ENCODE measurements around the gene THSD7B. TPM values are rescaled to one million over a fixed set of nuclear protein-coding genes. Genes with fewer than 3 reads are reported as not detected.
A peak's percentile ranks its signal among the peaks of the same experiment; 100 is the strongest.

Gene THSD7B
- polyA plus RNA-seq, 2 of the 4 experiments (the other 2 are of a cell fraction): not detected

DNA sequence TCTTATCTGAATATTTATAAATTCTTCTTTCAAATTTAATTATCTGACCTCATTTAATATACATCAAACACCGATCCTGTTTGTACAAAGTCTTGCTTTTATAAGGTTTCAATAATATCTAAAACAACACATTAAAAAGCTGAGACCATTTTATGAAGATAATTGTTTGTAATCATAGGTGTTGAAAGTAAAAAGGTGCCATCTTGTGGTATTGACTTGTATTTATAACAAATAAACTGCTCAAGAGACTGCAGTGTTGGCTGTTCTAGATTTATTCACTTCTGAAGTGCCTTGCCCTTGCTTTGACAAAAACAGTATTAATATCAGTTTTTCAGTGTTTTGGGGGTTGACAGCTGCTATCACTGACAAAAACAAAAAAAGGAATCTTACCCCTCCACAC is 912.1 kb downstream of the THSD7B start:
- Histone ChIP-seq H3K27ac (no peak overlapping the region), H3K4me3 (no peak overlapping the region), H3K4me1 (no peaks in the 10 kb centered on the region), H3K4me2 (no peak overlapping the region), H3K9me3 (no peaks in the 10 kb centered on the region)
- no peak for FAIRE-seq
- CTCF ChIA-PET: interaction anchor here (0.6 kb wide), 1 partner anchor 460 kb away, joined by 3 read pairs; no protein-coding TSS in a partner anchor
- POLR2A ChIA-PET: no interaction called here
- no peak for DNase-seq (ENCODE audit: low read depth in 1 of 2, low spot score in 1 of 2)
- no peak for ATAC-seq
- WGBS (ENCODE audit: missing lambda C conversion rate): 4% methylated on average over 1 of the region's 1 CpG
- TF ChIP-seq RAD21 (conservative IDR thresholded peaks at IDR 0.05 in 1 of 2, IDR thresholded peaks at IDR 0.05 in 1 of 2) (0 out of 5 replicates have a peak, but pooled peaks of 1 of the 2 experiments have one; percentile 8), NR3C1 (IDR thresholded peaks at IDR 0.05) (no peak)

DNA sequence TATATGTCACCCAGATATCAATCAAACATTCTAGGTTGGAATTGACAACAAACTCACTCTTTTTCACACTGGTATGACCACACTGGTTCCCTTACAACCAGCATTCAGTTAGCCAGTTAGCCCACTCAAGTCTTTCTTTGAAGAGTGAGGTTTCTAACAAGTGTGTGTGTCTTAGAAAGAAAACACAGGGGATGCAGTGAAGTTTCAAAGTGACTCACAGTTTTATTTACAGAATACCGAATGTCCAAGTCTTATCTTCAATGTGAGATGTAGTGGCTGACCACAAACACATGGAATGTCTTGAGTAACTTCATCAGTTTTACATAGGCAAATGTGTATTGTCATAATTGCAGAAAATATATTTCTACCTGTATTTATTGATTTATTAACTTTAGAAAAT is 924.2 kb downstream of the THSD7B start:
- FAIRE-seq (no peak), DNase-seq (ENCODE audit: low read depth in 1 of 2, low spot score in 1 of 2) (no peak)

DNA sequence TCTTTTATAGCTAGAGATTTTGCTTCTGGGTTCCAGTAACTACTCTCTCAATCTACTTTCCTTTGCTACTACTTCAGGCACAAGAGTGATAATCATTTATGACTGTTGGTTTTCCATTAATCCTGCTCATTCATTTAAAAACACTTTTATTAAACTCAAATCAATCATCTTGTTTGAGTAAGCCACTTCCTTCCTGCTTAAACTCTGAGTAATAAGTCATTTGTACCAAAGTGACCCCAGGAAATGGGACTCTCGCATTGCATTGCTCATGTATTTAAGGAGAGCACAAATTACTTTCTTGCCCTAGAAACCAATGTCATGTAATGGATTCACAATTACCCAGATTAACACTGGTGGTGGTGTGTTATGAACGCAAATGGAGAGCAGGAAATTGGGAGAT is 928.2 kb downstream of the THSD7B start:
- DNase-seq (ENCODE audit: low read depth in 1 of 2, low spot score in 1 of 2) (no peak), ATAC-seq (no peak), FAIRE-seq (no peak)
- Histone ChIP-seq H3K9me3 (no peaks in the 10 kb centered on the region), H3K4me2 (no peak overlapping the region), H3K4me1 (no peaks in the 10 kb centered on the region), H3K4me3 (no peak overlapping the region), H3K27ac (no peak overlapping the region)
- 7% methylated on average over 2 of the region's 2 CpGs for WGBS (ENCODE audit: missing lambda C conversion rate)
- POLR2A ChIA-PET: no interaction called here
- CTCF ChIA-PET: no interaction called here
- TF ChIP-seq, protein P1, sequence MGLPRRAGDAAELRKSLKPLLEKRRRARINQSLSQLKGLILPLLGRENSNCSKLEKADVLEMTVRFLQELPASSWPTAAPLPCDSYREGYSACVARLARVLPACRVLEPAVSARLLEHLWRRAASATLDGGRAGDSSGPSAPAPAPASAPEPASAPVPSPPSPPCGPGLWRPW (IDR thresholded peaks at IDR 0.05): no peak
- TF ChIP-seq FOSL2 (IDR thresholded peaks at IDR 0.05): no peak
- TF ChIP-seq FOSL2 (CRISPR knock-in tag; IDR thresholded peaks at IDR 0.05): no peak
- no peak for TF ChIP-seq CEBPB (IDR thresholded peaks at IDR 0.05)
- TF ChIP-seq SMC3 (IDR thresholded peaks at IDR 0.05): no peak
- TF ChIP-seq, protein P2, sequence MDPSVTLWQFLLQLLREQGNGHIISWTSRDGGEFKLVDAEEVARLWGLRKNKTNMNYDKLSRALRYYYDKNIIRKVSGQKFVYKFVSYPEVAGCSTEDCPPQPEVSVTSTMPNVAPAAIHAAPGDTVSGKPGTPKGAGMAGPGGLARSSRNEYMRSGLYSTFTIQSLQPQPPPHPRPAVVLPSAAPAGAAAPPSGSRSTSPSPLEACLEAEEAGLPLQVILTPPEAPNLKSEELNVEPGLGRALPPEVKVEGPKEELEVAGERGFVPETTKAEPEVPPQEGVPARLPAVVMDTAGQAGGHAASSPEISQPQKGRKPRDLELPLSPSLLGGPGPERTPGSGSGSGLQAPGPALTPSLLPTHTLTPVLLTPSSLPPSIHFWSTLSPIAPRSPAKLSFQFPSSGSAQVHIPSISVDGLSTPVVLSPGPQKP (IDR thresholded peaks at IDR 0.05; ENCODE audit: low read depth, low read length): no peak
- no peak for TF ChIP-seq SREBF2 (IDR thresholded peaks at IDR 0.05)

More for the DNA sequence above, 924.2 kb downstream of the THSD7B start:
- H3K27ac ChIP-seq: no peak overlapping the region
- no peak overlapping the region for H3K4me2 ChIP-seq
- H3K4me1 ChIP-seq: no peaks in the 10 kb centered on the region
- ChIA-PET POLR2A (no interaction called here), CTCF (no interaction called here)
- TF ChIP-seq FOSB (CRISPR knock-in tag; IDR thresholded peaks at IDR 0.05) (no peak), HOXB13 (CRISPR knock-in tag; IDR thresholded peaks at IDR 0.05; ENCODE audit: low read depth) (no peak), GATA3 (IDR thresholded peaks at IDR 0.05; ENCODE audit: borderline replicate concordance) (no peak), RFX5 (IDR thresholded peaks at IDR 0.05) (no peak), MYC (IDR thresholded peaks at IDR 0.05; ENCODE audit: borderline replicate concordance, low read length) (no peak), HEYL (CRISPR knock-in tag; IDR thresholded peaks at IDR 0.05) (no peak), KDM5A (IDR thresholded peaks at IDR 0.05) (no peak), ZNF302 (CRISPR knock-in tag; IDR thresholded peaks at IDR 0.05) (no peak), ZC3H11A (IDR thresholded peaks at IDR 0.05) (no peak), NPAS2 (CRISPR knock-in tag; IDR thresholded peaks at IDR 0.05; ENCODE audit: borderline replicate concordance) (no peak), HOXB5 (CRISPR knock-in tag; IDR thresholded peaks at IDR 0.05) (no peak)
- TF ChIP-seq, protein P3, sequence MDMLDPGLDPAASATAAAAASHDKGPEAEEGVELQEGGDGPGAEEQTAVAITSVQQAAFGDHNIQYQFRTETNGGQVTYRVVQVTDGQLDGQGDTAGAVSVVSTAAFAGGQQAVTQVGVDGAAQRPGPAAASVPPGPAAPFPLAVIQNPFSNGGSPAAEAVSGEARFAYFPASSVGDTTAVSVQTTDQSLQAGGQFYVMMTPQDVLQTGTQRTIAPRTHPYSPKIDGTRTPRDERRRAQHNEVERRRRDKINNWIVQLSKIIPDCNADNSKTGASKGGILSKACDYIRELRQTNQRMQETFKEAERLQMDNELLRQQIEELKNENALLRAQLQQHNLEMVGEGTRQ (IDR thresholded peaks at IDR 0.05): no peak
- TF ChIP-seq, protein P4, sequence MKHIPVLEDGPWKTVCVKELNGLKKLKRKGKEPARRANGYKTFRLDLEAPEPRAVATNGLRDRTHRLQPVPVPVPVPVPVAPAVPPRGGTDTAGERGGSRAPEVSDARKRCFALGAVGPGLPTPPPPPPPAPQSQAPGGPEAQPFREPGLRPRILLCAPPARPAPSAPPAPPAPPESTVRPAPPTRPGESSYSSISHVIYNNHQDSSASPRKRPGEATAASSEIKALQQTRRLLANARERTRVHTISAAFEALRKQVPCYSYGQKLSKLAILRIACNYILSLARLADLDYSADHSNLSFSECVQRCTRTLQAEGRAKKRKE (CRISPR knock-in tag; IDR thresholded peaks at IDR 0.05; ENCODE audit: low read depth): no peak
- TF ChIP-seq, protein P5, sequence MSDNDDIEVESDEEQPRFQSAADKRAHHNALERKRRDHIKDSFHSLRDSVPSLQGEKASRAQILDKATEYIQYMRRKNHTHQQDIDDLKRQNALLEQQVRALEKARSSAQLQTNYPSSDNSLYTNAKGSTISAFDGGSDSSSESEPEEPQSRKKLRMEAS (IDR thresholded peaks at IDR 0.05): no peak
- H3K9me3 ChIP-seq: no peaks in the 10 kb centered on the region
- 3% methylated on average over 1 of the region's 1 CpG for WGBS (ENCODE audit: missing lambda C conversion rate)
- H3K4me3 ChIP-seq: no peak overlapping the region
- no peak for ATAC-seq
